ENCODE measurements around the gene CHMP6. TPM values are rescaled to one million over a fixed set of nuclear protein-coding genes. Genes with fewer than 3 reads are reported as not detected.

CHMP6 gene
- polyA plus RNA-seq, 1 donor from 2014 or later, result 35.1 TPM

- Histone ChIP-seq H3K27me3 (ENCODE audit: insufficient read depth, low read depth, low read length) (peaks cover 3% of the 10 kb centered on the region), H3K4me2 (ENCODE audit: low read length) (no peak overlapping the region), H3K27ac (ENCODE audit: low read length) (no peak overlapping the region), H3K36me3 (ENCODE audit: insufficient read depth, low read length) (no peaks in the 10 kb centered on the region), H4K20me1 (ENCODE audit: insufficient read depth) (no peaks in the 10 kb centered on the region), H3K9ac (ENCODE audit: low read length) (no peak overlapping the region), H3F3A (ENCODE audit: insufficient read depth, low read length, poor library complexity, severe bottlenecking) (no peaks in the 10 kb centered on the region), H2AFZ (ENCODE audit: low read depth, low read length) (no peak overlapping the region), H3K9me3 (ENCODE audit: low read length) (no peaks in the 10 kb centered on the region), H3K79me2 (replicated peaks; ENCODE audit: insufficient read depth, low read length) (no peaks in the 10 kb centered on the region), H3K9me2 (ENCODE audit: insufficient read depth, low read length) (no peaks in the 10 kb centered on the region), H3K4me3 (ENCODE audit: low read length) (no peak overlapping the region)
- no peak for TF ChIP-seq RAD21 (conservative IDR thresholded peaks at IDR 0.05)
- no peak for TF ChIP-seq EZH2 (IDR thresholded peaks at IDR 0.05; ENCODE audit: borderline replicate concordance, insufficient read depth, low read length, poor library complexity, severe bottlenecking)
- no peak for TF ChIP-seq SMC3 (conservative IDR thresholded peaks at IDR 0.05; ENCODE audit: poor library complexity)
- no peak for TF ChIP-seq TAF1 (IDR thresholded peaks at IDR 0.05; ENCODE audit: low read depth)
- no peak for TF ChIP-seq REST (IDR thresholded peaks at IDR 0.05; ENCODE audit: borderline replicate concordance)
- TF ChIP-seq CTCF (IDR thresholded peaks at IDR 0.05; ENCODE audit: poor library complexity, severe bottlenecking), result no peak
Observed at GRCh38 chr17:81000334-81000630, 8.6 kb downstream of the CHMP6 start.

GRCh38 chr17:81000631-81001357 is 9.2 kb downstream of the CHMP6 start:
- H2AFZ ChIP-seq (ENCODE audit: low read depth, low read length), result no peak overlapping the region
- TF ChIP-seq POLR2AphosphoS5 (IDR thresholded peaks at IDR 0.05) (no peak), REST (IDR thresholded peaks at IDR 0.05; ENCODE audit: borderline replicate concordance) (no peak), RAD21 (conservative IDR thresholded peaks at IDR 0.05) (no peak), MXI1 (conservative IDR thresholded peaks at IDR 0.05; ENCODE audit: poor library complexity, severe bottlenecking) (no peak), CTCF (IDR thresholded peaks at IDR 0.05; ENCODE audit: poor library complexity, severe bottlenecking) (no peak), SMC3 (conservative IDR thresholded peaks at IDR 0.05; ENCODE audit: poor library complexity) (no peak), TAF1 (IDR thresholded peaks at IDR 0.05; ENCODE audit: low read depth) (no peak), EP300 (conservative IDR thresholded peaks at IDR 0.05; ENCODE audit: poor library complexity, severe bottlenecking) (no peak), EZH2 (IDR thresholded peaks at IDR 0.05; ENCODE audit: borderline replicate concordance, insufficient read depth, low read length, poor library complexity, severe bottlenecking) (no peak)
- no peaks in the 10 kb centered on the region for H3K9me2 ChIP-seq (ENCODE audit: insufficient read depth, low read length)
- no peak overlapping the region for H3K4me3 ChIP-seq (ENCODE audit: low read length)
- no peak overlapping the region for H3K27ac ChIP-seq (ENCODE audit: low read length)
- no peak overlapping the region for H3K9ac ChIP-seq (ENCODE audit: low read length)
- no peak overlapping the region for H3K4me2 ChIP-seq (ENCODE audit: low read length)
- no peaks in the 10 kb centered on the region for H3K79me2 ChIP-seq (replicated peaks; ENCODE audit: insufficient read depth, low read length)
- no peaks in the 10 kb centered on the region for H4K20me1 ChIP-seq (ENCODE audit: insufficient read depth)
- H3F3A ChIP-seq (ENCODE audit: insufficient read depth, low read length, poor library complexity, severe bottlenecking), result no peaks in the 10 kb centered on the region
- no peaks in the 10 kb centered on the region for H3K9me3 ChIP-seq (ENCODE audit: low read length)
- H3K27me3 ChIP-seq (ENCODE audit: insufficient read depth, low read depth, low read length), result peaks cover 3% of the 10 kb centered on the region
- no peaks in the 10 kb centered on the region for H3K36me3 ChIP-seq (ENCODE audit: insufficient read depth, low read length)

All from neural cell (in vitro differentiated cells).